ENCODE measurements around the gene SKAP1. TPM values are rescaled to one million over a fixed set of nuclear protein-coding genes. Genes with fewer than 3 reads are reported as not detected.
"Not testable (repeated sequence)": the region's sequence is repeated elsewhere in the genome, so short reads cannot be mapped to it uniquely, and the experiment has no call there.

The SKAP1 gene
- total and polyA plus RNA-seq, 12 donors: 3.2 to 117 (median 10.7) TPM

DNA sequence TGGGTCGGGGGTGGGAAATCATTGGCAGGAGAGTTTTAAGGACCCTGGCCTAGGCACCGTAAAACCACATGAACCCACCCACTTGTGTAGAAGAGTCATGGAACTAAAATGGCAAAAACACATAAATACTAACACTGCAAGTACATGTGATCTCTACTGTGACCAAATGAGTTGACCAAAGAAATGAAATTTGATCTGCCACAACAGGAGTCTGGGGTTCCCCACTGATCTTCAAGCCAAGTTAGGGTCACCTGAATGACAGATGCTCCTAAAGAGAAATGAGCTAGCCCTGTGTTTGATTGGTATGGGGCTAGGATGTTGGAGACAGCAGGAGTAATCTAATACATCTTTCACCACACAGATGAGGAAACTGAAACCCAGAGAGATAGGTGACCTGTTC lies 21.5 kb upstream of the SKAP1 start:
- H3K27me3 ChIP-seq: no peaks in the 10 kb centered on the region
- DNase-seq: no peak
- H3K36me3 ChIP-seq (replicated peaks in 1 of 2): no peaks in the 10 kb centered on the region
- no peaks in the 10 kb centered on the region for H3K4me1 ChIP-seq (replicated peaks in 1 of 2)
- H3K27ac ChIP-seq: no peak overlapping the region
- WGBS, 4 donors: 83 to 90% (median 86%) methylated on average over 2 of the region's 2 CpGs
- intact Hi-C loops (cut with DNase I): no loop called here
- no peak for TF ChIP-seq POLR2A (IDR thresholded peaks at IDR 0.05)
- TF ChIP-seq, protein P1, sequence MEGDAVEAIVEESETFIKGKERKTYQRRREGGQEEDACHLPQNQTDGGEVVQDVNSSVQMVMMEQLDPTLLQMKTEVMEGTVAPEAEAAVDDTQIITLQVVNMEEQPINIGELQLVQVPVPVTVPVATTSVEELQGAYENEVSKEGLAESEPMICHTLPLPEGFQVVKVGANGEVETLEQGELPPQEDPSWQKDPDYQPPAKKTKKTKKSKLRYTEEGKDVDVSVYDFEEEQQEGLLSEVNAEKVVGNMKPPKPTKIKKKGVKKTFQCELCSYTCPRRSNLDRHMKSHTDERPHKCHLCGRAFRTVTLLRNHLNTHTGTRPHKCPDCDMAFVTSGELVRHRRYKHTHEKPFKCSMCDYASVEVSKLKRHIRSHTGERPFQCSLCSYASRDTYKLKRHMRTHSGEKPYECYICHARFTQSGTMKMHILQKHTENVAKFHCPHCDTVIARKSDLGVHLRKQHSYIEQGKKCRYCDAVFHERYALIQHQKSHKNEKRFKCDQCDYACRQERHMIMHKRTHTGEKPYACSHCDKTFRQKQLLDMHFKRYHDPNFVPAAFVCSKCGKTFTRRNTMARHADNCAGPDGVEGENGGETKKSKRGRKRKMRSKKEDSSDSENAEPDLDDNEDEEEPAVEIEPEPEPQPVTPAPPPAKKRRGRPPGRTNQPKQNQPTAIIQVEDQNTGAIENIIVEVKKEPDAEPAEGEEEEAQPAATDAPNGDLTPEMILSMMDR (IDR thresholded peaks at IDR 0.05): no peak
- no peaks in the 10 kb centered on the region for H3K9me3 ChIP-seq (replicated peaks in 1 of 3)
- H3K4me3 ChIP-seq: no peak overlapping the region

DNA sequence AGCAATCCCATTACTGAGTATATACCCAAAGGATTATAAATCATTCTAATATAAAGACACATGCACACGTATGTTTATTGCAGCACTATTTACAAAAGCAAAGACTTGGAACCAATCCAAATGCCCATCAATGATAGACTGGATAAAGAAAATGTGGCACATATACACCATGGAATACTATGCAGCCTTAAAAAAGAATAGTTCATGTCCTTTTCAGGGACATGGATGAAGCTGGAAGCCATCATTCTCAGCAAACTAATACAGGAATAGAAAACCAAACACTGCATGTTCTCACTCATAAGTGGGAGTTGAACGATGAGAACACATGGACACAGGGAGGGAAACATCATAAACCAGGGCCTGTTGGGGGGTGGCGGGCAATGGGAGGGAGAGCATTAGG lies 19.3 kb upstream of the SKAP1 start:
- H3K9me3 ChIP-seq (replicated peaks in 1 of 3); H3K36me3 ChIP-seq (replicated peaks in 1 of 2); H3K4me1 ChIP-seq (replicated peaks in 1 of 2); intact Hi-C loops (cut with DNase I); DNase-seq; H3K4me3 ChIP-seq; H3K27me3 ChIP-seq; H3K27ac ChIP-seq: not testable (repeated sequence)
- WGBS, 4 donors: 84 to 94% (median 91%) methylated on average over 3 of the region's 3 CpGs

DNA sequence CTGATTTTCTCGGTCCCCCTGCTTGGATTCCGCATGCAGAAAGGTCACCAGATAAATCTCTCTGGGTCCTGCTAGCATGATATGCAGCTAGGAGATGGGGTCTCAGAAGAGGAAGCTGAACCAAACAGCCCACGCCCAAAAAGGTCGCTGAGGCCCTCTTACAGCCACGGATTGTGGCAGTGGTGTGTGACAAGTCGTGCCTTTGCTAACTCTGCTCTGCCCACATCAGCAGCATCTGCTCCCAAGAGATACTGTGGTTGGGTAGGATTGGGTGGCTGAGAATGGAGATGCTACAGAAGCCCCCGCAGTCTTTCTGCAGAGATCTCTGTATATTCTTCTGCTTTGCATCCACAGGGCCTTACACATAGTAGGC lies 15.2 kb upstream of the SKAP1 start:
- 83 to 88% (median 85%) methylated on average over 6 to 7 of the region's 7 CpGs for WGBS, 4 donors
- intact Hi-C loops (cut with DNase I): no loop called here
- TF ChIP-seq POLR2A (IDR thresholded peaks at IDR 0.05): no peak
- TF ChIP-seq, protein P1 (IDR thresholded peaks at IDR 0.05): no peak
- no peaks in the 10 kb centered on the region for H3K36me3 ChIP-seq (replicated peaks in 1 of 2)
- H3K27me3 ChIP-seq: no peaks in the 10 kb centered on the region
- H3K27ac ChIP-seq: no peak overlapping the region
- no peak overlapping the region for H3K4me3 ChIP-seq
- H3K9me3 ChIP-seq (replicated peaks in 1 of 3): no peaks in the 10 kb centered on the region
- H3K4me1 ChIP-seq (replicated peaks in 1 of 2): peaks cover 4 to 10% of the 10 kb centered on the region in 2 donors
- DNase-seq: peak in 1 of 7 donors; percentile 2

DNA sequence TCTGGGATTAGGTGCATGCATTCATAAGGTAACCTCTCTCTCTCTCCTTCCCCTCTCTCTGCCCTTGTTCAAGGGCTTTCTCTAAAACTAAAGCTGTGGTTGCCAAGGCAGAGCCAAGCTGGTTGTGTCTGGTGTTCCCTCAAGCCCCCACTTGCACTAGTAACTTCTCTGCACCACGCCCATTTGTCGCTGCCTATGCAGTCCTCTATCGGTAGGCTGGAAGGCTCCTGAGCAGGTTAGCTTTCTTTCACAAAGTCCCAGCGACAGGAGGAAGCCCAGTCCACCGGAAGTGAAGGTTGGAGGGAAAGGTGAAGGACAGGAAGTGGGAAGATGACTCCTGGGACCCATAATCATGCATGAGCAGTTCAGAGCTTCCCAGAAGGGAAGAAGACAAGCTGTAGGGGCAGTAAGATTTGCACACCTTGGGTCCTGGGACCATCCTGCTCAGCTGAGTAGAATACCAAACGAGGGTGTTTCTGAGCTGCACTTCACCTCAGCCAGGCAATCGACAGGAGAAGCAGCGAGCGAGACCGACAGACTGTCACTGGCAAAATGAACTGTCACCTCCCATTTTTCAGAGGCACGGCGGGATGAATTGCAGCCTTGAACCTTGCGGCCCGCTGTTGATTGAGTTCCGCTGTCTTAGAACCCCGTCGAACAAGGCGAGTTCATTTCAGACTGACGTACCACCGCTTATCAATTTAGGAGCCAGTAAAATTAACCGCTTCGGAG lies 14.7 kb upstream of the SKAP1 start:
- Histone ChIP-seq H3K9me3 (replicated peaks in 1 of 3) (no peaks in the 10 kb centered on the region), H3K4me1 (replicated peaks in 1 of 2) (peaks cover 9 to 15% of the 10 kb centered on the region in 2 donors), H3K27me3 (no peaks in the 10 kb centered on the region), H3K4me3 (no peak overlapping the region), H3K36me3 (replicated peaks in 1 of 2) (no peaks in the 10 kb centered on the region), H3K27ac (no peak overlapping the region)
- WGBS, 4 donors: 65 to 80% (median 72%) methylated on average over 21 to 22 of the region's 22 CpGs
- peak in 1 of 7 donors; percentile 34 for DNase-seq
- no peak for TF ChIP-seq POLR2A (IDR thresholded peaks at IDR 0.05)
- intact Hi-C loops (cut with DNase I): no loop called here

DNA sequence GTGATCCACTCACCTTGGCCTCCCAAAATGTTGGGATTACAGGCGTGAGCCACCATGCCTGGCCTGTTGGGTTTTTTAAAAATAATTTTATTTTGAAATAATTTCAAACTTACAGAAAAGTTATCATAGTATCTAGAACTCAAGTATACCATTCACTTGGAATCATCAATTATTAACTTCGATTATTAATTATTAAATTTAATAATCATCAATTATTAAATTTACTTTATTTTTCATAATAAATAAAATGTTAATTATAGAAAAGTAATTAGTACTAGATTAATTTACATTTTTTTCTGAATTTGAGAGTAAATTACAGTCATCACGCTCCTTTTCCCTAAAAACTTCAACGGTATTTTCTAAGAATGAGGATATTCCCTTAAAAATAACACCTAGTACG lies 13.7 kb upstream of the SKAP1 start:
- TF ChIP-seq, protein P1 (IDR thresholded peaks at IDR 0.05): no peak
- TF ChIP-seq POLR2A (IDR thresholded peaks at IDR 0.05): no peak
- H3K36me3 ChIP-seq (replicated peaks in 1 of 2): no peaks in the 10 kb centered on the region
- no peak overlapping the region for H3K4me3 ChIP-seq
- no peaks in the 10 kb centered on the region for H3K9me3 ChIP-seq (replicated peaks in 1 of 3)
- H3K27ac ChIP-seq: no peak overlapping the region
- DNase-seq: no peak
- H3K27me3 ChIP-seq: no peaks in the 10 kb centered on the region
- intact Hi-C loops (cut with DNase I): no loop called here
- 92 to 95% (median 94%) methylated on average over 5 of the region's 5 CpGs for WGBS, 4 donors
- peaks cover 17 to 25% of the 10 kb centered on the region in 2 donors for H3K4me1 ChIP-seq (replicated peaks in 1 of 2)
